ENCODE results near the gene BAZ1B.
"Not testable (repeated sequence)": the region's sequence is repeated elsewhere in the genome, so short reads cannot be mapped to it uniquely, and the experiment has no call there.

Gene BAZ1B

GRCh38 chr7:73522105-73522872, at the start of gene BAZ1B:
TSS of gene BAZ1B (minus strand) at chr7:73522293. CDS start at chr7:73521933, 360 bp downstream.
- peak; percentile 95 for FAIRE-seq

- FAIRE-seq, result no peak
Observed at GRCh38 chr7:73570977-73571376, 48.9 kb upstream of the BAZ1B start.

GRCh38 chr7:73570521-73570920, 48.4 kb upstream of the BAZ1B start:
- FAIRE-seq, result no peak

GRCh38 chr7:73569042-73569608, 47.0 kb upstream of the BAZ1B start:
- no peak for FAIRE-seq

GRCh38 chr7:73567846-73568685, 46.0 kb upstream of the BAZ1B start:
- no peak for FAIRE-seq

GRCh38 chr7:73567140-73567539, 45.0 kb upstream of the BAZ1B start:
- FAIRE-seq, result no peak

- FAIRE-seq, result not testable (repeated sequence)
Observed at GRCh38 chr7:73566431-73566830, 44.3 kb upstream of the BAZ1B start.

- FAIRE-seq, result no peak
Observed at GRCh38 chr7:73565675-73566340, 43.7 kb upstream of the BAZ1B start.

GRCh38 chr7:73560109-73560835, 38.2 kb upstream of the BAZ1B start:
- FAIRE-seq, result no peak

GRCh38 chr7:73557397-73558257, 35.5 kb upstream of the BAZ1B start, which contains the start of gene BCL7B:
TSS of gene BCL7B (minus strand) at chr7:73557690. CDS start at chr7:73557578, 112 bp downstream.
- no peak for FAIRE-seq

- FAIRE-seq, result no peak
Observed at GRCh38 chr7:73557108-73557396, 35.0 kb upstream of the BAZ1B start.

GRCh38 chr7:73556208-73557107, 34.4 kb upstream of the BAZ1B start:
- FAIRE-seq, result no peak

GRCh38 chr7:73555411-73555982, 33.4 kb upstream of the BAZ1B start:
- FAIRE-seq, result no peak

- not testable (repeated sequence) for FAIRE-seq
Observed at GRCh38 chr7:73550093-73550492, 28.0 kb upstream of the BAZ1B start.

- FAIRE-seq, result no peak
Observed at GRCh38 chr7:73549176-73549575, 27.1 kb upstream of the BAZ1B start.

- FAIRE-seq, result no peak
Observed at GRCh38 chr7:73547841-73548240, 25.7 kb upstream of the BAZ1B start.

GRCh38 chr7:73544678-73545077, 22.6 kb upstream of the BAZ1B start:
- no peak for FAIRE-seq

GRCh38 chr7:73541722-73542121, 19.6 kb upstream of the BAZ1B start:
- no peak for FAIRE-seq

GRCh38 chr7:73539709-73540108, 17.6 kb upstream of the BAZ1B start:
- no peak for FAIRE-seq

- FAIRE-seq, result not testable (repeated sequence)
Observed at GRCh38 chr7:73538510-73538909, 16.4 kb upstream of the BAZ1B start.

All from G401.6 (cell line).